Astrocyte of the cerebellum (primary cell): ENCODE data around the gene RECQL5.

Experiments
- DNase-seq: peaks from one replicate; pipeline ENCODE4 v3.0.0-alpha.2; 2011; ENCODE audit warnings: low read depth
- H3K4me3 ChIP-seq: 2 replicates; pipeline ENCODE4 v1.5.1; 2011; ENCODE audit warnings: mild to moderate bottlenecking, low read depth, low read length, moderate library complexity
- in situ Hi-C: cut with HindIII; loops from 2 replicates; pipeline ENCODE4 v1.10.0; 2017; ENCODE audit warnings: low sequenced_read_pairs
- TF ChIP-seq, protein P1 (sequence below): IDR thresholded peaks from 2 replicates; pipeline ENCODE4 v1.5.1; 2012; ENCODE audit warnings: low read length, low read depth, moderate library complexity, mild to moderate bottlenecking; ENCODE audit errors: missing control alignments

Gene RECQL5

DNA sequence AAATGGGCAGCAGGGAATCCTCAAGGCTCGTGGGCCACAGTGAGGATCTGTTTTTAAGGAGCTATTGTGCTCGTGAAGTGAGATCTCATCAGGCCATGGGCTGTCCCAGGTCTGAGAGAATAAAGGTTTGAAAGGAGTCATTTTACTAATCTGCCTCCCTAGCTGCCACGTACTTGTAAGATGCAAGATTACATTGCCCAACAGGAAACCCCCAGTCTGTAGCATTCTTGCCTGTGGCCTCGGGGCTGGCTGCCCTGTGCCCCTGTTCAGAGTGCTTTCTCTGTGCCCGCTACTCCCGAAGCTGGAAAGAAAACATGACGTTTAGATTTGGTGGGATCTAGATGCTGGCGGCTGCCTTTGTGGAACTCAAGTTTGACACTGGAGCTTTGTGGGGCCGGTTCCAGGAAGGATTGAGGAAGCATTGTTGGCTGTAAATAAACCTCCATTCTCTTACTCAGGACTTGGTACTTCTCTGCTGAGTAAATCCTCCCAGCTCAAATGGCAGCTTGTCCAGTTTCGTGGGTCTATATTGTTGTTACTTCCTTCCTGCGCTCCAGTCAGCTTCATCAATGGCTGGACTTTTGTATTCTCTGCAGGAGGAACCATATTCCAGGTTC is 21.4 kb upstream of the RECQL5 start:
- in situ Hi-C loops = no loop called here
- TF ChIP-seq, protein P1, sequence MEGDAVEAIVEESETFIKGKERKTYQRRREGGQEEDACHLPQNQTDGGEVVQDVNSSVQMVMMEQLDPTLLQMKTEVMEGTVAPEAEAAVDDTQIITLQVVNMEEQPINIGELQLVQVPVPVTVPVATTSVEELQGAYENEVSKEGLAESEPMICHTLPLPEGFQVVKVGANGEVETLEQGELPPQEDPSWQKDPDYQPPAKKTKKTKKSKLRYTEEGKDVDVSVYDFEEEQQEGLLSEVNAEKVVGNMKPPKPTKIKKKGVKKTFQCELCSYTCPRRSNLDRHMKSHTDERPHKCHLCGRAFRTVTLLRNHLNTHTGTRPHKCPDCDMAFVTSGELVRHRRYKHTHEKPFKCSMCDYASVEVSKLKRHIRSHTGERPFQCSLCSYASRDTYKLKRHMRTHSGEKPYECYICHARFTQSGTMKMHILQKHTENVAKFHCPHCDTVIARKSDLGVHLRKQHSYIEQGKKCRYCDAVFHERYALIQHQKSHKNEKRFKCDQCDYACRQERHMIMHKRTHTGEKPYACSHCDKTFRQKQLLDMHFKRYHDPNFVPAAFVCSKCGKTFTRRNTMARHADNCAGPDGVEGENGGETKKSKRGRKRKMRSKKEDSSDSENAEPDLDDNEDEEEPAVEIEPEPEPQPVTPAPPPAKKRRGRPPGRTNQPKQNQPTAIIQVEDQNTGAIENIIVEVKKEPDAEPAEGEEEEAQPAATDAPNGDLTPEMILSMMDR = no peak
- no peak overlapping the region for H3K4me3 ChIP-seq
- DNase-seq = no peak

DNA sequence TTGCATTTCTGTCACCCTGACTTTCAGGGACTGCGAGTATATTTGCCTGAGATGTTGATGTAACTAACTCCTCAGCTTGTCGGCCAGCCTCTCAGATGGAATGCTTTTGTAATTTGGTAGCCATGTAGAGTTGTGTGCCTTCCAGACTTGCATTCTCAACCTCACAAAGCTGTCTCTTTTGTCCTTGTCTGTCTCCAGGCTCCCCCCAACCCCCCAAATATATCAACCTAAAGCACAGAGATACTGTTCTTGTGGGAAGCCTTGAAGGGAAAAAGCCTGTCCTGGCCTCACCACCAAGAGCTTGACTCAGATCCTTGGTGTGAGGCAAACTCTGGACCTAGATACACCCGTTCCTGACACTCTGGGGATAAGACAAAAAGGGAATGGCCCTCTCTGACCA is 18.5 kb upstream of the RECQL5 start:
- no peak overlapping the region for H3K4me3 ChIP-seq
- TF ChIP-seq, protein P1 = no peak
- no peak for DNase-seq
- in situ Hi-C loops = no loop called here

- no peak for DNase-seq
- in situ Hi-C loops = no loop called here
- H3K4me3 ChIP-seq = no peak overlapping the region
- TF ChIP-seq, protein P1 = no peak
Measured at GRCh38 chr17:75684924-75685323, 18.0 kb upstream of the RECQL5 start.

- no peak overlapping the region for H3K4me3 ChIP-seq
- no peak for DNase-seq
- TF ChIP-seq, protein P1 = no peak
- in situ Hi-C loops = no loop called here
Measured at GRCh38 chr17:75684249-75684648, 17.3 kb upstream of the RECQL5 start.

- in situ Hi-C loops = no loop called here
- no peak for DNase-seq
- H3K4me3 ChIP-seq = no peak overlapping the region
- TF ChIP-seq, protein P1 = no peak
Measured at GRCh38 chr17:75683583-75683982, 16.6 kb upstream of the RECQL5 start.

- no peak overlapping the region for H3K4me3 ChIP-seq
- in situ Hi-C loops = no loop called here
- TF ChIP-seq, protein P1 = no peak
- no peak for DNase-seq
Measured at GRCh38 chr17:75681289-75681688, 14.3 kb upstream of the RECQL5 start.
